ENCODE data around the gene AHCYL1. TPM values are rescaled to one million over a fixed set of nuclear protein-coding genes. Genes with fewer than 3 reads are reported as not detected.

AHCYL1 gene
- total RNA-seq, 1 donor from 2014 or later, result 90.1 TPM

GRCh38 chr1:110047463-110047862 is 62.9 kb downstream of the AHCYL1 start:
- H3K36me3 Mint-ChIP-seq (ENCODE audit: low read depth), result peaks cover 28% of the 10 kb centered on the region
- no peak for TF ChIP-seq CTCF (conservative IDR thresholded peaks at IDR 0.05)
- H3K4me1 Mint-ChIP-seq, result peaks cover 23% of the 10 kb centered on the region
- no peak overlapping the region for H3K4me3 Mint-ChIP-seq
- no peak for DNase-seq (ENCODE audit: low read depth, low spot score)
- H3K27me3 Mint-ChIP-seq (ENCODE audit: low read depth), result no peaks in the 10 kb centered on the region
- no peaks in the 10 kb centered on the region for H3K9me3 Mint-ChIP-seq
- H3K27ac Mint-ChIP-seq (ENCODE audit: unreplicated experiment), result peak overlapping the region; percentile 71

GRCh38 chr1:110048240-110048639 is 63.7 kb downstream of the AHCYL1 start:
- Mint-ChIP-seq H3K27me3 (ENCODE audit: low read depth) (no peaks in the 10 kb centered on the region), H3K27ac (ENCODE audit: unreplicated experiment) (no peak overlapping the region), H3K36me3 (ENCODE audit: low read depth) (peaks cover 23% of the 10 kb centered on the region), H3K9me3 (no peaks in the 10 kb centered on the region), H3K4me3 (no peak overlapping the region), H3K4me1 (peaks cover 18% of the 10 kb centered on the region)
- no peak for DNase-seq (ENCODE audit: low read depth, low spot score)
- TF ChIP-seq CTCF (conservative IDR thresholded peaks at IDR 0.05), result no peak

- DNase-seq (ENCODE audit: low read depth, low spot score), result no peak
- H3K4me1 Mint-ChIP-seq, result peaks cover 23% of the 10 kb centered on the region
These were observed 64.5 kb downstream of the AHCYL1 start for GRCh38 chr1:110048923-110049601.

GRCh38 chr1:110049801-110050601 is 65.4 kb downstream of the AHCYL1 start:
- Mint-ChIP-seq H3K27ac (ENCODE audit: unreplicated experiment) (no peak overlapping the region), H3K36me3 (ENCODE audit: low read depth) (peaks cover 27% of the 10 kb centered on the region), H3K4me3 (no peak overlapping the region), H3K27me3 (ENCODE audit: low read depth) (no peaks in the 10 kb centered on the region), H3K9me3 (no peaks in the 10 kb centered on the region), H3K4me1 (peaks cover 23% of the 10 kb centered on the region)
- no peak for TF ChIP-seq CTCF (conservative IDR thresholded peaks at IDR 0.05)
- no peak for DNase-seq (ENCODE audit: low read depth, low spot score)

More at GRCh38 chr1:110048923-110049601, 64.5 kb downstream of the AHCYL1 start:
- peak overlapping the region; percentile 21 for H3K27ac Mint-ChIP-seq (ENCODE audit: unreplicated experiment)
- no peaks in the 10 kb centered on the region for H3K27me3 Mint-ChIP-seq (ENCODE audit: low read depth)
- no peak for TF ChIP-seq CTCF (conservative IDR thresholded peaks at IDR 0.05)
- H3K4me3 Mint-ChIP-seq, result no peak overlapping the region
- no peaks in the 10 kb centered on the region for H3K9me3 Mint-ChIP-seq
- H3K36me3 Mint-ChIP-seq (ENCODE audit: low read depth), result peaks cover 27% of the 10 kb centered on the region

- H3K27me3 Mint-ChIP-seq (ENCODE audit: low read depth), result no peaks in the 10 kb centered on the region
- TF ChIP-seq CTCF (conservative IDR thresholded peaks at IDR 0.05), result no peak
- H3K36me3 Mint-ChIP-seq (ENCODE audit: low read depth), result peaks cover 24% of the 10 kb centered on the region
- H3K9me3 Mint-ChIP-seq, result no peaks in the 10 kb centered on the region
- H3K4me1 Mint-ChIP-seq, result peaks cover 23% of the 10 kb centered on the region
- DNase-seq (ENCODE audit: low read depth, low spot score), result no peak
- H3K4me3 Mint-ChIP-seq, result no peak overlapping the region
- no peak overlapping the region for H3K27ac Mint-ChIP-seq (ENCODE audit: unreplicated experiment)
These were observed 66.2 kb downstream of the AHCYL1 start for GRCh38 chr1:110050602-110051261.

Data from neural crest cell (in vitro differentiated cells).